ENCODE measurements around the gene GADD45A. TPM values are rescaled to one million over a fixed set of nuclear protein-coding genes. Genes with fewer than 3 reads are reported as not detected.
A peak's percentile ranks its signal among the peaks of the same experiment; 100 is the strongest.

Gene GADD45A
- total and polyA plus RNA-seq, 10 donors, result 17.5 to 63.7 (median 29.8) TPM

GRCh38 chr1:67677930-67678329, 7.1 kb upstream of the GADD45A start:
- Histone ChIP-seq H3K27me3 (replicated peaks in 1 of 7) (no peaks in the 10 kb centered on the region), H3K4me1 (peaks cover 0 to 22% (median 8%) of the 10 kb centered on the region in 6 donors)
- intact Hi-C loops (cut with DNase I; ENCODE audit: low total_unique reads), result no loop called here

GRCh38 chr1:67679691-67680090, 5.3 kb upstream of the GADD45A start:
- TF ChIP-seq POLR2AphosphoS5 (IDR thresholded peaks at IDR 0.05) (no peak), CTCF (IDR thresholded peaks at IDR 0.05 in 8 of 11, conservative IDR thresholded peaks at IDR 0.05 in 3 of 11) (no peak), POLR2A (IDR thresholded peaks at IDR 0.05) (no peak)
- H3K27ac ChIP-seq, result no peak overlapping the region
- peaks cover 0 to 31% (median 20%) of the 10 kb centered on the region in 6 donors for H3K4me1 ChIP-seq
- H3K27me3 ChIP-seq (replicated peaks in 1 of 7), result no peaks in the 10 kb centered on the region
- H3K36me3 ChIP-seq, result no peaks in the 10 kb centered on the region
- intact Hi-C loops (cut with DNase I; ENCODE audit: low total_unique reads), result loop anchor here (10.0 kb wide), 1 partner anchor 75 kb away; no protein-coding TSS in a partner anchor
- no peak for DNase-seq
- H3K9me3 ChIP-seq, result no peaks in the 10 kb centered on the region
- no peak overlapping the region for H3K4me3 ChIP-seq

More at GRCh38 chr1:67677930-67678329, 7.1 kb upstream of the GADD45A start:
- Histone ChIP-seq H3K27ac (no peak overlapping the region), H3K4me3 (no peak overlapping the region), H3K9me3 (no peaks in the 10 kb centered on the region), H3K36me3 (no peaks in the 10 kb centered on the region)
- no peak for TF ChIP-seq CTCF (IDR thresholded peaks at IDR 0.05 in 8 of 11, conservative IDR thresholded peaks at IDR 0.05 in 3 of 11)
- no peak for TF ChIP-seq POLR2AphosphoS5 (IDR thresholded peaks at IDR 0.05)
- TF ChIP-seq POLR2A (IDR thresholded peaks at IDR 0.05), result no peak
- 77 to 96% (median 91%) methylated on average over 2 of the region's 2 CpGs for WGBS, 5 donors
- DNase-seq, result no peak

- Histone ChIP-seq H3K36me3 (no peaks in the 10 kb centered on the region), H3K4me1 (peaks cover 0 to 25% (median 17%) of the 10 kb centered on the region in 6 donors), H3K4me3 (no peak overlapping the region), H3K9me3 (no peaks in the 10 kb centered on the region), H3K27me3 (replicated peaks in 1 of 7) (no peaks in the 10 kb centered on the region), H3K27ac (no peak overlapping the region)
- no peak for DNase-seq
- intact Hi-C loops (cut with DNase I; ENCODE audit: low total_unique reads), result loop anchor here (10.0 kb wide), 1 partner anchor 74 kb away; no protein-coding TSS in a partner anchor
- 92 to 100% (median 95%) methylated on average over 2 of the region's 2 CpGs for WGBS, 5 donors
- TF ChIP-seq POLR2A (IDR thresholded peaks at IDR 0.05) (no peak), POLR2AphosphoS5 (IDR thresholded peaks at IDR 0.05) (no peak), CTCF (IDR thresholded peaks at IDR 0.05 in 8 of 11, conservative IDR thresholded peaks at IDR 0.05 in 3 of 11) (no peak)
Measured at GRCh38 chr1:67680486-67680885, 4.5 kb upstream of the GADD45A start.

GRCh38 chr1:67682659-67683197, 2.3 kb upstream of the GADD45A start:
- intact Hi-C loops (cut with DNase I; ENCODE audit: low total_unique reads), result loop anchor here (10.0 kb wide), 1 partner anchor 72 kb away; no protein-coding TSS in a partner anchor
- peak overlapping the region in 1 of 8 donors; percentile 13 for H3K27ac ChIP-seq
- no peak overlapping the region for H3K4me3 ChIP-seq
- peaks cover 7 to 40% (median 32%) of the 10 kb centered on the region in 6 donors for H3K4me1 ChIP-seq
- DNase-seq, result no peak
- WGBS, 5 donors, result 70 to 74% (median 71%) methylated on average over 3 of the region's 3 CpGs
- TF ChIP-seq POLR2A (IDR thresholded peaks at IDR 0.05), result no peak
- no peak for TF ChIP-seq POLR2AphosphoS5 (IDR thresholded peaks at IDR 0.05)
- TF ChIP-seq CTCF (IDR thresholded peaks at IDR 0.05 in 8 of 11, conservative IDR thresholded peaks at IDR 0.05 in 3 of 11), result no peak
- H3K9me3 ChIP-seq, result no peaks in the 10 kb centered on the region
- peaks cover 0 to 7% (median under 1%) of the 10 kb centered on the region in 6 donors for H3K36me3 ChIP-seq
- H3K27me3 ChIP-seq (replicated peaks in 1 of 7), result no peaks in the 10 kb centered on the region

Data from spleen (tissue), 11 donors.